HEK293T (cell line): ENCODE measurements around the gene HACE1.
"Not testable (repeated sequence)": the region's sequence is repeated elsewhere in the genome, so short reads cannot be mapped to it uniquely, and the experiment has no call there.

Source experiments
- CTCF ChIA-PET: fragments of 350-600 bp; formaldehyde crosslinking; extraction: SDS; loops from one replicate; lab custom pipeline; 2021; ENCODE audit warnings: antibody characterized with exemption, inconsistent platforms; lab: Yijun Ruan, JAX
- POLR2A ChIA-PET: fragments of 350-600 bp; formaldehyde crosslinking; extraction: SDS; loops from one replicate; lab custom pipeline; 2020; ENCODE audit warnings: antibody characterized with exemption, inconsistent platforms; lab: Yijun Ruan, JAX
- DNase-seq: peaks from one replicate; pipeline ENCODE4 v3.0.0; 2012; ENCODE audit warnings: mixed read lengths; ENCODE audit errors: extremely low spot score
- ARNT ChIP-seq: fragments of 450-650 bp; IDR thresholded peaks from 2 replicates; pipeline ENCODE4 v1.6.1; 2017; ENCODE audit warnings: mild to moderate bottlenecking
- BHLHE40 ChIP-seq: fragments of 450-650 bp; IDR thresholded peaks from 2 replicates; pipeline ENCODE4 v1.6.1; 2016; ENCODE audit warnings: mild to moderate bottlenecking, moderate library complexity, borderline replicate concordance
- CTBP1 ChIP-seq: fragments of 450-650 bp; IDR thresholded peaks from 2 replicates; pipeline ENCODE4 v1.6.1; 2016; ENCODE audit warnings: borderline replicate concordance
- ELF4 ChIP-seq: fragments of 450-650 bp; IDR thresholded peaks from 2 replicates; pipeline ENCODE4 v1.6.1; 2017; ENCODE audit warnings: antibody characterized with exemption
- FOXA1 ChIP-seq: fragments of 450-650 bp; IDR thresholded peaks from 2 replicates; pipeline ENCODE4 v1.6.1; 2016; ENCODE audit warnings: mild to moderate bottlenecking
- FOXK2 ChIP-seq: fragments of 450-650 bp; IDR thresholded peaks from 2 replicates; pipeline ENCODE4 v1.6.1; 2016; ENCODE audit warnings: mild to moderate bottlenecking
- FOXM1 ChIP-seq: fragments of 450-650 bp; IDR thresholded peaks from 2 replicates; pipeline ENCODE4 v1.6.1; 2017; ENCODE audit warnings: mild to moderate bottlenecking, borderline replicate concordance
- HDGF ChIP-seq: fragments of 450-650 bp; IDR thresholded peaks from 2 replicates; pipeline ENCODE4 v1.6.1; 2017; ENCODE audit warnings: antibody characterized with exemption, borderline replicate concordance
- L3MBTL2 ChIP-seq: fragments of 450-650 bp; conservative IDR thresholded peaks from 2 replicates; pipeline ENCODE4 v1.6.1; 2016; ENCODE audit warnings: mild to moderate bottlenecking
- LEF1 ChIP-seq: fragments of 450-650 bp; IDR thresholded peaks from 2 replicates; pipeline ENCODE4 v1.6.1; 2017; ENCODE audit warnings: mild to moderate bottlenecking, borderline replicate concordance
- NFRKB ChIP-seq: fragments of 450-650 bp; IDR thresholded peaks from 2 replicates; pipeline ENCODE4 v1.6.1; 2016; ENCODE audit warnings: mild to moderate bottlenecking, moderate library complexity
- SP1 ChIP-seq: fragments of 450-650 bp; IDR thresholded peaks from 2 replicates; pipeline ENCODE4 v1.6.1; 2017
- SUZ12 ChIP-seq: fragments of 450-650 bp; IDR thresholded peaks from 2 replicates; pipeline ENCODE4 v1.6.1; 2016; ENCODE audit warnings: mild to moderate bottlenecking
- TARDBP ChIP-seq: fragments of 450-650 bp; IDR thresholded peaks from 2 replicates; pipeline ENCODE4 v1.6.1; 2016
- ZNF384 ChIP-seq: fragments of 450-650 bp; IDR thresholded peaks from 2 replicates; pipeline ENCODE4 v1.6.1; 2016
- TF ChIP-seq, protein P1 (sequence below): fragments of 450-650 bp; IDR thresholded peaks from 2 replicates; pipeline ENCODE4 v1.6.1; 2016

Gene HACE1

DNA sequence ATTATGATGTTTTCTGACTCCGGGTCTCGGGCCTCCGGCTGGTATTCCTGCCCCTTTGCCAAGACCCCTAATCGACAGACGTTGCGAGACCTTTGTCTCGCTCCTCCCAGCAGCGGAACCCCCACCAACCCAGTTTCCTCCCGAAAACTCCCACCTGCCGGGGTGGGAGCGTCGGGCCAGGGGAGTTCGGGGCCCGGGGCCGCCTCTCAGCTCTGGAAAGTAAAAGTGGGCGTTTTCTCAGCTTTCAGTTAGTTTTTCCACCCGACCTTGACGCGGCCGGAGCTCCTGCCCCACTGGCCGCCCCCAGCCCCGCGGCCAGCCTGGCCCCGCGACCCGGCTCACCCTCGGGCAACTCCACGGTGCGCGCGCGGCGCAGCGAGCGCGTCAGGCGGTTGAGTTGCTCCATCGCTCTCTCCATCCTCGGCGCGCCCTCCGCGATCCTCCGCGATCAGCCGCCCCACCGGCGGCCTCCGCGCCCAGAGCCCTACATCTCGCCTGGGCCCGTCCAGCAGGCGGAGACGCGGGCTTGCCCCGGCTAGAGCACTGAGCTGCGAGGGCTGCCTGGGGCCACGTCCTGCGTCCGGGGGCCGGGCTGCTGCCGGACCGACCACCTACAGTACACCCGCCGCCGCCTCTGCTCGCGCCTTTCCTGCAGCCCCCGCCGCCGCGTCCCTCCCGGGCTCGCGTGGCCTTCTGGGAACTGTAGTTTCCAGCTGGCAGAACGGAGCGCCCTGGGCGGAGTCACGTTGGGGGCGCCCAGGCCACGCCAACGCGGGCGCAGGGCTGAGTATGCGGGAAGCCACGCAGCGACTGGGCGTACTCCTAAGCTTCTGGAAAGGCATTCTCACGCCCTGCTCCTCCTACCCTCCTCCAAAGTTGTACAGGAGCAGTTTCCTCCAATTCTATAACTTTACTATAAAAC lies at the start of gene HACE1:
Gene HACE1, minus strand, starts transcription at position 695 of the 922 bp plus-strand sequence. Its CDS starts 277 bp downstream, at position 418.
- DNase-seq = peak; percentile 91
- no peak for TF ChIP-seq L3MBTL2
- TF ChIP-seq ELF4 = peak; percentile 29; the same call in 1 of the 2 replicates
- TF ChIP-seq HDGF = no peak
- no peak for TF ChIP-seq SP1
- ChIA-PET CTCF (interaction anchor here (1.0 kb wide), 1 partner anchor 227 kb away, joined by 3 read pairs; no protein-coding TSS in a partner anchor), POLR2A (interaction anchor here (0.5 to 1.8 kb wide), 15 partner anchors 8 to 543 kb away, joined by 3 to 7 read pairs (median 3); partner anchors contain the start of genes LIN28B and PREP)

- POLR2A ChIA-PET = no interaction called here
- DNase-seq = no peak
- TF ChIP-seq FOXM1 (no peak), FOXA1 (no peak), BHLHE40 (no peak), FOXK2 (no peak), NFRKB (no peak), TARDBP (no peak), L3MBTL2 (no peak), ARNT (no peak), CTBP1 (no peak), ELF4 (no peak), ZNF384 (no peak), HDGF (no peak), SP1 (no peak), SUZ12 (no peak), LEF1 (no peak)
- TF ChIP-seq, protein P1, sequence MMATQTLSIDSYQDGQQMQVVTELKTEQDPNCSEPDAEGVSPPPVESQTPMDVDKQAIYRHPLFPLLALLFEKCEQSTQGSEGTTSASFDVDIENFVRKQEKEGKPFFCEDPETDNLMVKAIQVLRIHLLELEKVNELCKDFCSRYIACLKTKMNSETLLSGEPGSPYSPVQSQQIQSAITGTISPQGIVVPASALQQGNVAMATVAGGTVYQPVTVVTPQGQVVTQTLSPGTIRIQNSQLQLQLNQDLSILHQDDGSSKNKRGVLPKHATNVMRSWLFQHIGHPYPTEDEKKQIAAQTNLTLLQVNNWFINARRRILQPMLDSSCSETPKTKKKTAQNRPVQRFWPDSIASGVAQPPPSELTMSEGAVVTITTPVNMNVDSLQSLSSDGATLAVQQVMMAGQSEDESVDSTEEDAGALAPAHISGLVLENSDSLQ = no peak
- CTCF ChIA-PET = interaction anchor here (0.7 kb wide), 1 partner anchor 11 kb away, joined by 3 read pairs; no protein-coding TSS in a partner anchor
Measured at GRCh38 chr6:104908888-104909525, 49.3 kb upstream of the HACE1 start.

DNA sequence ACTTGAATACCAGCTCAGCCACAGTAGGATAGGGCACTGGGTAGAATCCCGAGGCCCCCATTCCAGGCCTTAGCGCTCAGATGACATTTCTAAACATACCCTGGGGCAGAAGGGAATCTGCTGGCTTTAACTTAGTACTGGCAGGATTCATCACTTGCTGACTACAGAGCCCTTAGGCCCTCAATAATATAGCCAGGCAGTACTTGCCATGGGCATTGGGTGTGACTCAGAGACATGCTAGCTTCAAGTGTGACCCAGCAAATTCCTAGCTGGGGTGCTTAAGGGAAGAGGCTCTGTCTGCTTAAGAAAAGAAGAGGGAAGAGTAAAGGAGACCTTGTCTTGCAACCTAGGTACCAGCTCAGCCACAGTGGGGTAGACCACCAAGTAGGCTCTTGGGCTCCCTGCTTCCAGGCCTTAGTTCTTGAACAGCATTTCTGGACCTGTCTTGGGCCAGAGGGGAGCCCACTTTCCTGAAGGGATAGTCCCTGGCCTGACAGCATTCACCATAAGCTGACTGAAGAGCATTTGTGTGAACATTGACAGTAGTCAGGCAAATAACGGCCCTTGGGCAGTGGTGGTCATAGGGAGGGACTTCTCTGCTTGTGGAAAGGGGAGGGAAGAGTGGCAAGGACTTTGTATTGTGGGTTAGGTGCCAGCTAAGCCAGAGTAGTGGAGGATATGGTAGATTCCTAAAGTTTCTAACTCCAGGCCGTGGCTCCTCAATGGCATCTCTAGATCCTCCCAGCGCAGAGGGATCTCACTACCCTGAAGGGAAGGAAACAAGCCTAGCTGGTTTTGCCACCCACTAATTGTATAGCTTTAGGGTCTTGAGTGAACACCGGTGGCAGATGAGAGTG lies 48.5 kb upstream of the HACE1 start:
- no peak for TF ChIP-seq CTBP1
- TF ChIP-seq ARNT = no peak
- no peak for TF ChIP-seq TARDBP
- no peak for TF ChIP-seq FOXA1
- TF ChIP-seq FOXK2 = no peak
- no peak for TF ChIP-seq HDGF
- TF ChIP-seq FOXM1 = no peak
- TF ChIP-seq SUZ12 = no peak
- TF ChIP-seq BHLHE40 = no peak
- no peak for TF ChIP-seq ZNF384
- no peak for TF ChIP-seq SP1
- TF ChIP-seq NFRKB = no peak
- no peak for TF ChIP-seq LEF1
- TF ChIP-seq, protein P1 = no peak
- TF ChIP-seq L3MBTL2 = no peak
- TF ChIP-seq ELF4 = no peak
- CTCF ChIA-PET = interaction anchor here (0.6 kb wide), 1 partner anchor 13 kb away, joined by 9 read pairs; no protein-coding TSS in a partner anchor
- DNase-seq = no peak
- POLR2A ChIA-PET = no interaction called here

GRCh38 chr6:104898893-104899292 lies 39.2 kb upstream of the HACE1 start:
- DNase-seq, CTCF ChIA-PET, POLR2A ChIA-PET: not testable (repeated sequence)

DNA sequence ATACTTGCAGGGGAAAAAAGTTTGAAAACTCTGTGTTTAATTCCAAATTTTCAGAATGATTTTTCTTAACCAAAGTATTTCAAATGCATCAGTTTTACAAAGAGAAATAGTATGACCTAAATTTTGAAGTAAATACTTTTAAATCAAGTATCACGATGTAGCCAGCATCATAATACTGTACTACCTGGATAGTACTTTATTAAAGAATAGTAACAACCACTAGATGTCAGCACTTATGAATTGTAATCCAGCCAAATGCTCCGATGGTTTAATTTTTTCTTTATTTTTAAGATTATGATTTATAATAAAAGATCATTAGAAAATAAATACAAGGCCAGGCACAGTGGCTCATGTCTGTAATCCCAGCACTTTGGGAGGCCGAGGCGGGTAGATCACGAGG lies 37.2 kb upstream of the HACE1 start:
- ChIA-PET POLR2A (interaction anchor here (0.6 kb wide), 1 partner anchor 32 kb away, joined by 3 read pairs; no protein-coding TSS in a partner anchor), CTCF (interaction anchor here (0.6 to 0.7 kb wide), 2 partner anchors 86 to 180 kb away, joined by 3 to 4 read pairs; no protein-coding TSS in a partner anchor)
- no peak for DNase-seq
- TF ChIP-seq NFRKB (no peak), HDGF (no peak), SUZ12 (no peak), CTBP1 (no peak)

DNA sequence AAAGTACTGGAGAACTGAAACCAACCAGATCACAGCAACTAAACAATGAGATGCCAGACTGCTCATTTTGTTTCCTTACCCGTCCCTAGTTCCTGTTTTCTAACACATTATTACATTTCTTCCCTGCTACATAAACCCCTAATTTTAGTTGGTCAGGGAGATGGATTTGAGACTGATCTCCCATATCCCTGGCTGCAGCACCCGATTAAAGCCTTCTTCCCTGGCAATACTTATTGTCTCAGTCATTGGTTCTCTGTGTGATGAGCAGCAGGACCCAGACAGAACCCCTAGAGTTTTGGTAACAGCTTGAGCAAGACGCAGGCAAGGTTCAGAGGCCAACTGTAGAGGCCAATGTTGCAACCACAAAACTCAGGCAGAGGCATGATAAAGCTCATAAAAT lies 28.3 kb upstream of the HACE1 start:
- CTCF ChIA-PET = no interaction called here
- POLR2A ChIA-PET = no interaction called here
- DNase-seq = no peak
- TF ChIP-seq BHLHE40 = no peak
- TF ChIP-seq TARDBP = no peak
- TF ChIP-seq NFRKB = no peak
- TF ChIP-seq L3MBTL2 = no peak
- TF ChIP-seq LEF1 = no peak
- TF ChIP-seq SUZ12 = no peak
- no peak for TF ChIP-seq ARNT
- no peak for TF ChIP-seq FOXA1
- TF ChIP-seq CTBP1 = no peak
- no peak for TF ChIP-seq HDGF
- no peak for TF ChIP-seq ZNF384
